22Rv1 (cell line): ENCODE data around the gene NFYC.
A peak's percentile ranks its signal among the peaks of the same experiment; 100 is the strongest.

Experiments used
- H3K27ac ChIP-seq: fragments of 450-650 bp; 2 replicates; pipeline ENCODE4 v1.5.1; 2017
- CTCF ChIP-seq: fragments of 450-650 bp; IDR thresholded peaks from 2 replicates; pipeline ENCODE4 v1.5.1; 2017; ENCODE audit warnings: mild to moderate bottlenecking
- ZFX ChIP-seq: fragments of 450-650 bp; IDR thresholded peaks from 2 replicates; pipeline ENCODE4 v1.6.1; 2017; ENCODE audit warnings: antibody characterized with exemption, borderline replicate concordance

The NFYC gene

GRCh38 chr1:40691538-40692428, at the start of gene NFYC:
Gene NFYC (plus strand): TSS chr1:40691704. CDS start chr1:40738844, 47,140 bp downstream.
- H3K27ac ChIP-seq, result peak within 1 kb of the TSS; percentile 98
- no peak for TF ChIP-seq CTCF

- TF ChIP-seq CTCF (no peak), ZFX (no peak)
- H3K27ac ChIP-seq, result no peak overlapping the region
Observed at GRCh38 chr1:40645118-40645680, 46.3 kb upstream of the NFYC start.

GRCh38 chr1:40646315-40646714, 45.2 kb upstream of the NFYC start:
- TF ChIP-seq CTCF (no peak), ZFX (no peak)
- H3K27ac ChIP-seq, result no peak overlapping the region

- TF ChIP-seq ZFX, result no peak
- no peak for TF ChIP-seq CTCF
- no peak overlapping the region for H3K27ac ChIP-seq
Observed at GRCh38 chr1:40648200-40648599, 43.3 kb upstream of the NFYC start.

GRCh38 chr1:40648928-40649591, 42.4 kb upstream of the NFYC start:
- no peak overlapping the region for H3K27ac ChIP-seq
- no peak for TF ChIP-seq CTCF
- TF ChIP-seq ZFX, result no peak

- H3K27ac ChIP-seq, result no peak overlapping the region
- TF ChIP-seq ZFX (no peak), CTCF (no peak)
Observed at GRCh38 chr1:40649592-40649930, 41.9 kb upstream of the NFYC start.

GRCh38 chr1:40650075-40650474, 41.4 kb upstream of the NFYC start:
- TF ChIP-seq ZFX (no peak), CTCF (peak; percentile 49)
- no peak overlapping the region for H3K27ac ChIP-seq
